ENCODE results near the gene DLG2.

GRCh38 chr11:84626256-84626655, 1000.9 kb downstream of the DLG2 start:
- no peak for TF ChIP-seq EP300 (IDR thresholded peaks at IDR 0.05)
- TF ChIP-seq, protein P1, sequence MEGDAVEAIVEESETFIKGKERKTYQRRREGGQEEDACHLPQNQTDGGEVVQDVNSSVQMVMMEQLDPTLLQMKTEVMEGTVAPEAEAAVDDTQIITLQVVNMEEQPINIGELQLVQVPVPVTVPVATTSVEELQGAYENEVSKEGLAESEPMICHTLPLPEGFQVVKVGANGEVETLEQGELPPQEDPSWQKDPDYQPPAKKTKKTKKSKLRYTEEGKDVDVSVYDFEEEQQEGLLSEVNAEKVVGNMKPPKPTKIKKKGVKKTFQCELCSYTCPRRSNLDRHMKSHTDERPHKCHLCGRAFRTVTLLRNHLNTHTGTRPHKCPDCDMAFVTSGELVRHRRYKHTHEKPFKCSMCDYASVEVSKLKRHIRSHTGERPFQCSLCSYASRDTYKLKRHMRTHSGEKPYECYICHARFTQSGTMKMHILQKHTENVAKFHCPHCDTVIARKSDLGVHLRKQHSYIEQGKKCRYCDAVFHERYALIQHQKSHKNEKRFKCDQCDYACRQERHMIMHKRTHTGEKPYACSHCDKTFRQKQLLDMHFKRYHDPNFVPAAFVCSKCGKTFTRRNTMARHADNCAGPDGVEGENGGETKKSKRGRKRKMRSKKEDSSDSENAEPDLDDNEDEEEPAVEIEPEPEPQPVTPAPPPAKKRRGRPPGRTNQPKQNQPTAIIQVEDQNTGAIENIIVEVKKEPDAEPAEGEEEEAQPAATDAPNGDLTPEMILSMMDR (IDR thresholded peaks at IDR 0.05), result no peak
- no peak for TF ChIP-seq POLR2A (IDR thresholded peaks at IDR 0.05)
